ENCODE measurements around the gene PPP2R5B.

Gene PPP2R5B

DNA sequence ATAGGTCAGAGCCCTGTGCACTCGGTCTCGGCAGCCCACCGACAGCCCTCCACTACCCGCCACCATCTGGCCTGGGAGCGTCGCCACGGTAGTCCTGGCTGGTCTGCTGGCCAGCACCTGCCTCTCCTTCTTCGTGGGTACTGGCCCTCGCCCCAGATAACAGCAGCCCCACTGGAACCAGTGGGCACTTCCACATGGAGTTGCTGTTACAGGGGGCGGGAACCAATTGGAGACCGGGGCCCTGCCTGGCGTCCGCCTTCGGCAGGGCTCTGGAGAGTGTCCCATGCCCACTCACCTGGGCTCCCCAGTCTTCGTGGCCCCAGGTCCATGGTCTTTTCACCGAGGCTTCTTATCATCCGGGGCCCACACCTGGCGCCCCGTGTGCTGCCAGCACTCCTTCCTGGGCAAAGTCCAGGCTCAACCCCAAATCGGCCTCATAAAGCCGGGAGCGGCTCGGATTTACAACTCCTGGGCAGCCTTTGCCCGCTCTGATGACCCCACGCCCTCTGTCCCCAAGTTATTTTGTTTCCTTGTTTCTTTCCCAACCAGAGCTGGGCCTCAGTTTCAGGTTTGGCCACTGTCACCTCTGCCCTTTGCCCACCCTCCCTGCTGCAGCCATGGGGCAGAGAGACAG is 33.2 kb upstream of the PPP2R5B start:
- H3K27me3 ChIP-seq (ENCODE audit: insufficient read depth, poor library complexity, severe bottlenecking) = no peaks in the 10 kb centered on the region

DNA sequence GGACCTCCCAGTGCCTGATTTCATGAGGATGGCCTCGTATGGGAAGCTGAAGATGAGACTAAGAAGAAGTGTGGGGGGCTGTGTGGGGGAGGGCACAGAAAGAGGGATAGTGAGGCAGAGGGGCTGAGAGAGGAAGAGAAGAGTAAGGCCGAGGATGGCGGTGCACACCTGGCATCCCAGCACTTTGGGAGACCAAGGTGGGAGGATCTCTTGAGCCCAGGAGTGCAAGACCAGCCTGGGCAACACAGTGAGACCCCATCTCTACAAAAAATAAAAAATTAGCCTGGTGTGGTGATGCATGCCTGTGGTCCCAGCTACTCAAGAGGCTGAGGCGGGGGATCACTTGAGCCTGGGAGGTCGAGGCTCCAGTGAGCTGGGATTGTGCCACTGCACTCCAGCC is 32.6 kb upstream of the PPP2R5B start:
- Histone ChIP-seq H3K27ac (replicated peaks) (no peak overlapping the region), H3K27me3 (ENCODE audit: insufficient read depth, poor library complexity, severe bottlenecking) (no peaks in the 10 kb centered on the region), H3K4me3 (replicated peaks; ENCODE audit: insufficient read depth, low read length) (no peak overlapping the region)
- no peak for DNase-seq (ENCODE audit: low read depth in 1 of 2, low spot score in 1 of 2)
- TF ChIP-seq, protein P1, sequence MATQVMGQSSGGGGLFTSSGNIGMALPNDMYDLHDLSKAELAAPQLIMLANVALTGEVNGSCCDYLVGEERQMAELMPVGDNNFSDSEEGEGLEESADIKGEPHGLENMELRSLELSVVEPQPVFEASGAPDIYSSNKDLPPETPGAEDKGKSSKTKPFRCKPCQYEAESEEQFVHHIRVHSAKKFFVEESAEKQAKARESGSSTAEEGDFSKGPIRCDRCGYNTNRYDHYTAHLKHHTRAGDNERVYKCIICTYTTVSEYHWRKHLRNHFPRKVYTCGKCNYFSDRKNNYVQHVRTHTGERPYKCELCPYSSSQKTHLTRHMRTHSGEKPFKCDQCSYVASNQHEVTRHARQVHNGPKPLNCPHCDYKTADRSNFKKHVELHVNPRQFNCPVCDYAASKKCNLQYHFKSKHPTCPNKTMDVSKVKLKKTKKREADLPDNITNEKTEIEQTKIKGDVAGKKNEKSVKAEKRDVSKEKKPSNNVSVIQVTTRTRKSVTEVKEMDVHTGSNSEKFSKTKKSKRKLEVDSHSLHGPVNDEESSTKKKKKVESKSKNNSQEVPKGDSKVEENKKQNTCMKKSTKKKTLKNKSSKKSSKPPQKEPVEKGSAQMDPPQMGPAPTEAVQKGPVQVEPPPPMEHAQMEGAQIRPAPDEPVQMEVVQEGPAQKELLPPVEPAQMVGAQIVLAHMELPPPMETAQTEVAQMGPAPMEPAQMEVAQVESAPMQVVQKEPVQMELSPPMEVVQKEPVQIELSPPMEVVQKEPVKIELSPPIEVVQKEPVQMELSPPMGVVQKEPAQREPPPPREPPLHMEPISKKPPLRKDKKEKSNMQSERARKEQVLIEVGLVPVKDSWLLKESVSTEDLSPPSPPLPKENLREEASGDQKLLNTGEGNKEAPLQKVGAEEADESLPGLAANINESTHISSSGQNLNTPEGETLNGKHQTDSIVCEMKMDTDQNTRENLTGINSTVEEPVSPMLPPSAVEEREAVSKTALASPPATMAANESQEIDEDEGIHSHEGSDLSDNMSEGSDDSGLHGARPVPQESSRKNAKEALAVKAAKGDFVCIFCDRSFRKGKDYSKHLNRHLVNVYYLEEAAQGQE (IDR thresholded peaks at IDR 0.05; ENCODE audit: insufficient replicate concordance, low read depth) = no peak
- TF ChIP-seq, protein P2, sequence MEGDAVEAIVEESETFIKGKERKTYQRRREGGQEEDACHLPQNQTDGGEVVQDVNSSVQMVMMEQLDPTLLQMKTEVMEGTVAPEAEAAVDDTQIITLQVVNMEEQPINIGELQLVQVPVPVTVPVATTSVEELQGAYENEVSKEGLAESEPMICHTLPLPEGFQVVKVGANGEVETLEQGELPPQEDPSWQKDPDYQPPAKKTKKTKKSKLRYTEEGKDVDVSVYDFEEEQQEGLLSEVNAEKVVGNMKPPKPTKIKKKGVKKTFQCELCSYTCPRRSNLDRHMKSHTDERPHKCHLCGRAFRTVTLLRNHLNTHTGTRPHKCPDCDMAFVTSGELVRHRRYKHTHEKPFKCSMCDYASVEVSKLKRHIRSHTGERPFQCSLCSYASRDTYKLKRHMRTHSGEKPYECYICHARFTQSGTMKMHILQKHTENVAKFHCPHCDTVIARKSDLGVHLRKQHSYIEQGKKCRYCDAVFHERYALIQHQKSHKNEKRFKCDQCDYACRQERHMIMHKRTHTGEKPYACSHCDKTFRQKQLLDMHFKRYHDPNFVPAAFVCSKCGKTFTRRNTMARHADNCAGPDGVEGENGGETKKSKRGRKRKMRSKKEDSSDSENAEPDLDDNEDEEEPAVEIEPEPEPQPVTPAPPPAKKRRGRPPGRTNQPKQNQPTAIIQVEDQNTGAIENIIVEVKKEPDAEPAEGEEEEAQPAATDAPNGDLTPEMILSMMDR (IDR thresholded peaks at IDR 0.05; ENCODE audit: insufficient read depth, low read length) = no peak
- TF ChIP-seq SPI1 (IDR thresholded peaks at IDR 0.05; ENCODE audit: borderline replicate concordance, low read depth) (no peak), POLR2AphosphoS5 (IDR thresholded peaks at IDR 0.05; ENCODE audit: low read depth) (no peak), GABPA (IDR thresholded peaks at IDR 0.05; ENCODE audit: low read depth) (no peak)

More for the DNA sequence above, 33.2 kb upstream of the PPP2R5B start:
- no peak for DNase-seq (ENCODE audit: low read depth in 1 of 2, low spot score in 1 of 2)
- no peak for TF ChIP-seq SPI1 (IDR thresholded peaks at IDR 0.05; ENCODE audit: borderline replicate concordance, low read depth)
- no peak for TF ChIP-seq GABPA (IDR thresholded peaks at IDR 0.05; ENCODE audit: low read depth)
- no peak for TF ChIP-seq POLR2AphosphoS5 (IDR thresholded peaks at IDR 0.05; ENCODE audit: low read depth)
- TF ChIP-seq, protein P2 (IDR thresholded peaks at IDR 0.05; ENCODE audit: insufficient read depth, low read length) = no peak
- TF ChIP-seq, protein P1 (IDR thresholded peaks at IDR 0.05; ENCODE audit: insufficient replicate concordance, low read depth) = no peak
- Histone ChIP-seq H3K27ac (replicated peaks) (no peak overlapping the region), H3K4me3 (replicated peaks; ENCODE audit: insufficient read depth, low read length) (no peak overlapping the region)

DNA sequence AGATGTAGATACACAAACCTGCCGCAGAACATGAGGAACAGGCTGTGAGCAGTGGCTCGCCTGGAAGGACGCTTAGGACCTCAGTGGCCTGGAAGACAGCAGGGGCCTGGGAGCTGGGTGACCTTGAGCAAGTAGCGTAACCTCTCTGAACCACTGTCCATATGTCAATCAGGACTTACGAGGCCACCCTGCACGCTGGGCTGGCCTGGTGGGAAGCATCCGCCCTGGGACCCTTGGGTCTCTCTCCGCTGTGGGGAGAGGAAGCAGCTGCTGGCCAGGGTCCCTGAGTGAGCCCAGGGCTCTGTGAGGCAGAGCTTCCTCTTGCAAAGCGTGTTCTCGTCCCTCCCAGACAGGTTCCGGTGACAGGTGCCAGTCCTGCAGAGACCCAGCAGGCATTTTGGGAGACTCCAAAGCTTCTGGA is 32.1 kb upstream of the PPP2R5B start:
- DNase-seq (ENCODE audit: low read depth in 1 of 2, low spot score in 1 of 2) = no peak
- H3K27me3 ChIP-seq (ENCODE audit: insufficient read depth, poor library complexity, severe bottlenecking) = no peaks in the 10 kb centered on the region
- no peak overlapping the region for H3K4me3 ChIP-seq (replicated peaks; ENCODE audit: insufficient read depth, low read length)
- H3K27ac ChIP-seq (replicated peaks) = no peak overlapping the region
- TF ChIP-seq, protein P2 (IDR thresholded peaks at IDR 0.05; ENCODE audit: insufficient read depth, low read length) = no peak
- TF ChIP-seq POLR2AphosphoS5 (IDR thresholded peaks at IDR 0.05; ENCODE audit: low read depth) = no peak
- TF ChIP-seq GABPA (IDR thresholded peaks at IDR 0.05; ENCODE audit: low read depth) = no peak
- TF ChIP-seq, protein P1 (IDR thresholded peaks at IDR 0.05; ENCODE audit: insufficient replicate concordance, low read depth) = no peak
- no peak for TF ChIP-seq SPI1 (IDR thresholded peaks at IDR 0.05; ENCODE audit: borderline replicate concordance, low read depth)
